Sigmoid colon (tissue), 7 donors: ENCODE measurements around the gene GSN. TPM values are rescaled to one million over a fixed set of nuclear protein-coding genes. Genes with fewer than 3 reads are reported as not detected.
A peak's percentile ranks its signal among the peaks of the same experiment; 100 is the strongest.

Experiments used
- DNase-seq: peaks from one replicate; pipeline ENCODE4 v3.0.0-alpha.2; 2019
- H3K27ac ChIP-seq, 4 donors: fragments of 200-600 bp; sonication (generic); one replicate each; pipeline ENCODE4 v1.5.1; 2016 to 2019; ENCODE audit warnings: mild to moderate bottlenecking in 1 of 4
- H3K27me3 ChIP-seq, 3 donors: fragments of 200-600 bp; sonication (generic); one replicate each; pipeline ENCODE4 v1.5.1; 2019; ENCODE audit warnings: mild to moderate bottlenecking in 1 of 3
- H3K36me3 ChIP-seq, 4 donors: fragments of 200-600 bp; sonication (generic); one replicate each; pipeline ENCODE4 v1.5.1; 2016 to 2019
- H3K4me1 ChIP-seq, 4 donors: fragments of 200-600 bp; sonication (generic); one replicate each; pipeline ENCODE4 v1.5.1; 2017 to 2019
- H3K4me3 ChIP-seq, 4 donors: fragments of 200-600 bp; sonication (generic); one replicate each; pipeline ENCODE4 v1.5.1; 2017 to 2019; ENCODE audit warnings: mild to moderate bottlenecking in 2 of 4, moderate library complexity in 1 of 4
- H3K9me3 ChIP-seq, 4 donors: fragments of 200-600 bp in 3 of 4; sonication (generic) in 3 of 4; one replicate each; pipeline versions ENCODE4 v1.5.1 to v1.6.1; 2013 to 2019
- CTCF ChIP-seq, 4 experiments: fragments of 450-650 bp in 3 of 4; fragments of 200-600 bp in 1 of 4; IDR thresholded peaks; one replicate each; pipeline ENCODE4 v1.5.1; 2016 to 2019; ENCODE audit warnings: antibody characterized with exemption in 4 of 4, mild to moderate bottlenecking in 3 of 4, moderate library complexity in 2 of 4
- EP300 ChIP-seq, 4 donors: sonication (generic); formaldehyde crosslinking; IDR thresholded peaks; one replicate each; pipeline ENCODE4 v1.6.1; 2017; ENCODE audit warnings: antibody characterized with exemption in 4 of 4
- POLR2A ChIP-seq, 2 donors: fragments of 450-650 bp; IDR thresholded peaks; one replicate each; pipeline ENCODE4 v1.6.1; 2016; ENCODE audit warnings: antibody characterized with exemption in 2 of 2, mild to moderate bottlenecking in 2 of 2, moderate library complexity in 2 of 2
- POLR2AphosphoS5 ChIP-seq, 4 donors: sonication (generic); formaldehyde crosslinking; IDR thresholded peaks; one replicate each; pipeline ENCODE4 v1.6.1; 2017; ENCODE audit warnings: antibody characterized with exemption in 4 of 4
- WGBS, 2 donors: extraction: QIAGEN DNeasy Blood & Tissue Kit; methylation state at CpG; one replicate each; pipeline ENCODE4 v1.1.7; 2013; 5-methylcytosine and 5-hydroxymethylcytosine counted together
- intact Hi-C: fragments of 100-400 bp; cut with DNase I; formaldehyde crosslinking; loops from one replicate; pipeline ENCODE4 v1.15.1; 2023
- polyA plus RNA-seq, 3 donors: library from polyadenylated mRNA; stranded (reverse); fragments of 200-250 nt; gene quantifications; one replicate each; pipeline ENCODE4 v1.2.3, GENCODE V29; 2013
- total RNA-seq, 4 donors: library from RNA; depleted of rRNA; stranded (reverse); fragments of >200 nt; gene quantifications; one replicate each; pipeline ENCODE4 v1.1.0, GENCODE V29; 2016
- donor health status: healthy with polysubstance abuse.
- donor health status: Bipolar disorder and iron deficiency.
- donor health status: healthy.

GSN gene
- total and polyA plus RNA-seq, 7 donors, result 333 to 2,826 (median 1,610) TPM

GRCh38 chr9:121331992-121332685 lies 64.2 kb downstream of the GSN start:
- TF ChIP-seq CTCF (IDR thresholded peaks at IDR 0.05) (peak; percentile 28 to 52 (median 34)), POLR2AphosphoS5 (IDR thresholded peaks at IDR 0.05) (peak in 1 of 4 donors; percentile 23), EP300 (IDR thresholded peaks at IDR 0.05) (no peak), POLR2A (IDR thresholded peaks at IDR 0.05) (no peak)
- H3K4me1 ChIP-seq, result peaks cover 0 to 35% (median 22%) of the 10 kb centered on the region in 4 donors
- peaks cover 47 to 99% (median 68%) of the 10 kb centered on the region in 4 donors for H3K36me3 ChIP-seq
- no peaks in the 10 kb centered on the region for H3K9me3 ChIP-seq
- 81 to 88% methylated on average over 14 of the region's 14 CpGs for WGBS, 2 donors
- no peak overlapping the region for H3K4me3 ChIP-seq
- H3K27me3 ChIP-seq, result no peaks in the 10 kb centered on the region
- peak overlapping the region; percentile 91 to 99 (median 94) for H3K27ac ChIP-seq
- intact Hi-C loops, result no loop called here
- DNase-seq, result peak; percentile 66

DNA sequence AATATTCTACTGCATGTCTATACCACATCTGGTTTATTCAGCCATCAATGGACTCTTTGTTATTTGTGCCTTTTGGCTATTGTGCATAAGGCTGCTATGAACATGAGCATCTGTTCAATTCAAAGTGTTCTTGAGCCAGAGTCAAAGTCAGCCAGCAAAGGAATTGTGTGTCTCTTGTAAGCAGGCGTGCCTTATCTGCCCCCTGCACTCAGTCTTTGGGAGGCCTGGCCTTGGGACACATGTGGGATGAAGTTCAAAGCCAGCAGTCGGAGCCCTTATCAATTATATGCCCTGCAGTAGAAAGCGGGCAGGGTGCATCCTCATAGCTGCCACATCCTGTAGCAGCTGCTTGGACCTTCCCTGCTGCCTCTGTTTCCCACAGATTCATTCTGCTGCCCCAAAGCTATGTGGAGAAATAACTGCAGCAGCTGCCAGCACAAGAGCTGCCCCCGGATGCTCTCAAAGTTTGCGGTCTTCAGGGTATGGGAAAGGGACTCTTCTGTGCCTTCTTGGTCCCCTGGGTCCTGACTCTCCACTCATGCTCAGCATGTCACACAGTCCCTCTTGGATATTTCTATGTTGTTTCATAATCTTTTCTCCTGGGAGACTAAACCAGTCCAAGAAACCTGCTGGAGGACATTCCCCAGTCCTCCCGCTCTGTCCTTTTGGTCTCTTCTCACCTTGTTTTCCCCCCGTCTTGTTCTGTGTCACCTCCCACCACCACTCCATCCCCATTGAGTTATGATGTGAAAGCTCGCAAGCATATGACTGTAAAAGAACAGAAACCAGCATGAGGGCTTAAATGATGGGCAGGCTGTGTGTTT lies 66.2 kb downstream of the GSN start:
- 85 to 92% methylated on average over 8 of the region's 8 CpGs for WGBS, 2 donors
- no peaks in the 10 kb centered on the region for H3K9me3 ChIP-seq
- peak; percentile 65 for DNase-seq
- no peak for TF ChIP-seq CTCF (IDR thresholded peaks at IDR 0.05)
- peak in 2 of 4 donors; percentile 5 to 33 for TF ChIP-seq POLR2AphosphoS5 (IDR thresholded peaks at IDR 0.05)
- TF ChIP-seq EP300 (IDR thresholded peaks at IDR 0.05), result no peak
- no peak for TF ChIP-seq POLR2A (IDR thresholded peaks at IDR 0.05)
- peaks cover 34 to 99% (median 56%) of the 10 kb centered on the region in 4 donors for H3K36me3 ChIP-seq
- H3K27me3 ChIP-seq, result no peaks in the 10 kb centered on the region
- peak overlapping the region; percentile 91 to 99 (median 94) for H3K27ac ChIP-seq
- intact Hi-C loops, result no loop called here
- no peak overlapping the region for H3K4me3 ChIP-seq
- peaks cover 0 to 28% (median 12%) of the 10 kb centered on the region in 4 donors for H3K4me1 ChIP-seq

- no peak for DNase-seq
- TF ChIP-seq EP300 (IDR thresholded peaks at IDR 0.05) (no peak), POLR2A (IDR thresholded peaks at IDR 0.05) (no peak), POLR2AphosphoS5 (IDR thresholded peaks at IDR 0.05) (no peak), CTCF (IDR thresholded peaks at IDR 0.05) (no peak)
- H3K36me3 ChIP-seq, result peaks cover 10 to 99% (median 40%) of the 10 kb centered on the region in 4 donors
- H3K4me1 ChIP-seq, result peaks cover 0 to 22% (median 4%) of the 10 kb centered on the region in 4 donors
- intact Hi-C loops, result no loop called here
- 90 to 93% methylated on average over 4 of the region's 4 CpGs for WGBS, 2 donors
- H3K4me3 ChIP-seq, result no peak overlapping the region
- H3K27me3 ChIP-seq, result no peaks in the 10 kb centered on the region
- H3K9me3 ChIP-seq, result no peaks in the 10 kb centered on the region
- H3K27ac ChIP-seq, result peak overlapping the region in 3 of 4 donors; percentile 91 to 99 (median 96)
These were observed 68.7 kb downstream of the GSN start for GRCh38 chr9:121336665-121337064.

- Histone ChIP-seq H3K4me1 (peaks cover 0 to 39% (median 18%) of the 10 kb centered on the region in 4 donors), H3K36me3 (peaks cover 0 to 99% (median 26%) of the 10 kb centered on the region in 4 donors), H3K27me3 (no peaks in the 10 kb centered on the region), H3K9me3 (no peaks in the 10 kb centered on the region), H3K27ac (peak overlapping the region in 2 of 4 donors; percentile 96 to 99), H3K4me3 (no peak overlapping the region)
- WGBS, 2 donors, result 88 to 92% methylated on average over 2 of the region's 2 CpGs
- DNase-seq, result no peak
- TF ChIP-seq POLR2AphosphoS5 (IDR thresholded peaks at IDR 0.05) (peak in 1 of 4 donors; percentile 15), EP300 (IDR thresholded peaks at IDR 0.05) (no peak), CTCF (IDR thresholded peaks at IDR 0.05) (no peak)
- intact Hi-C loops, result no loop called here
These were observed 71.5 kb downstream of the GSN start for GRCh38 chr9:121339437-121339836.
